ENCODE data around the gene PIGN.

- no peak for TF ChIP-seq CTCF (IDR thresholded peaks at IDR 0.05)
- TF ChIP-seq POLR2AphosphoS5 (IDR thresholded peaks at IDR 0.05; ENCODE audit: low read depth, low read length), result no peak
- TF ChIP-seq REST (IDR thresholded peaks at IDR 0.05; ENCODE audit: insufficient read depth in 1 of 2, low read depth in 2 of 2, low read length in 1 of 2), result no peak
Measured at GRCh38 chr18:62070302-62070701, 116.6 kb downstream of the PIGN start.
